Fibroblast of pulmonary artery (primary cell): ENCODE results near the gene RALGDS.

Experiments used
- DNase-seq: peaks from one replicate; pipeline ENCODE4 v3.0.0-alpha.2; 2010; ENCODE audit warnings: low read depth
- H3K4me3 ChIP-seq: replicated peaks from 2 replicates; pipeline ENCODE4 v1.5.1; 2011; ENCODE audit warnings: low read depth, mild to moderate bottlenecking, control low read depth, low read length, moderate library complexity
- TF ChIP-seq, protein P1 (sequence below): IDR thresholded peaks from 2 replicates; pipeline ENCODE4 v1.5.1; 2011; ENCODE audit warnings: mild to moderate bottlenecking, control low read depth, low read length, inconsistent platforms; ENCODE audit errors: missing control alignments

RALGDS gene

DNA sequence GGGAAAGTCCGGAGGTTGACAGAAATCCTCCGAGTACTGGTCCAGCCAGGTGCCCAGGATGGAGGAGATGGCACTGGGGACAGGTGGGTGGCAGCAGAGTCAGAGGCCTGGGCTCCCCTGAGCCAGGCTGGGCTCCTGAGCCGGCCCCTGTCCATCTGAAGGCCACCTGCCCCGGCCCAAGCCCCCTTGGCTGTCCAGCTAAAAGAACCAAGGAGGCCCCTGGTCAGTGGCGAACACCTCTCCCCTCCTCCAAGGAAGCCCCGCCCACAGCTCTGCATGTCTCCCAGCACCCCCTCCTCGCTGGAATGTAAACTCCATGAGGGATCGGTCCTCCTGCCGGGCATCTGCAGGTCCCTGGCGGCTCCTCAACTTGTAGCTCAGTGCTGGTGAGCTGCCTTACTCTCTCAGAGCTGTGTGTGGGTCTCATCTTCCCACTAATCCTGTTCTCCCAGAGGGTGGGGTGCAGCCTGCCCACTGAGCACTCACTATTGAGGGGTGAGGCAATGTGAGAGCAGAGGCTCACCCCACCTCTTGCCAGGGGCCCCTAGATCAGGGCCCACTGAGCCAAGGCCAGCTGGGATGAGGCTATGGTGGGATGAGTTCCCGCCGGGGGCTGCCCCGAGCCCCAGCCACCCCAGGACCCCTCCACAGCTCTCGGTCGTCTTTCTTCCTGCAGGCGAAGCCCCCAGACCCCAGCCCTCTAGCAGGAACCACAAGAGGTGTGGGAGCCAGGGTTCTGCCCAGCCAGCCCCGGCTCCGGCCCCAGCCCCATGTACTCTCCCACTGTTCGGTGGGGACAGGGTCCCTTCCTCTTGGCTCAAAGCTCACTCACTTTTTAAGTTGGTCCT lies 12.0 kb downstream of the RALGDS start:
- H3K4me3 ChIP-seq = no peak overlapping the region
- no peak for DNase-seq
- TF ChIP-seq, protein P1, sequence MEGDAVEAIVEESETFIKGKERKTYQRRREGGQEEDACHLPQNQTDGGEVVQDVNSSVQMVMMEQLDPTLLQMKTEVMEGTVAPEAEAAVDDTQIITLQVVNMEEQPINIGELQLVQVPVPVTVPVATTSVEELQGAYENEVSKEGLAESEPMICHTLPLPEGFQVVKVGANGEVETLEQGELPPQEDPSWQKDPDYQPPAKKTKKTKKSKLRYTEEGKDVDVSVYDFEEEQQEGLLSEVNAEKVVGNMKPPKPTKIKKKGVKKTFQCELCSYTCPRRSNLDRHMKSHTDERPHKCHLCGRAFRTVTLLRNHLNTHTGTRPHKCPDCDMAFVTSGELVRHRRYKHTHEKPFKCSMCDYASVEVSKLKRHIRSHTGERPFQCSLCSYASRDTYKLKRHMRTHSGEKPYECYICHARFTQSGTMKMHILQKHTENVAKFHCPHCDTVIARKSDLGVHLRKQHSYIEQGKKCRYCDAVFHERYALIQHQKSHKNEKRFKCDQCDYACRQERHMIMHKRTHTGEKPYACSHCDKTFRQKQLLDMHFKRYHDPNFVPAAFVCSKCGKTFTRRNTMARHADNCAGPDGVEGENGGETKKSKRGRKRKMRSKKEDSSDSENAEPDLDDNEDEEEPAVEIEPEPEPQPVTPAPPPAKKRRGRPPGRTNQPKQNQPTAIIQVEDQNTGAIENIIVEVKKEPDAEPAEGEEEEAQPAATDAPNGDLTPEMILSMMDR = no peak

DNA sequence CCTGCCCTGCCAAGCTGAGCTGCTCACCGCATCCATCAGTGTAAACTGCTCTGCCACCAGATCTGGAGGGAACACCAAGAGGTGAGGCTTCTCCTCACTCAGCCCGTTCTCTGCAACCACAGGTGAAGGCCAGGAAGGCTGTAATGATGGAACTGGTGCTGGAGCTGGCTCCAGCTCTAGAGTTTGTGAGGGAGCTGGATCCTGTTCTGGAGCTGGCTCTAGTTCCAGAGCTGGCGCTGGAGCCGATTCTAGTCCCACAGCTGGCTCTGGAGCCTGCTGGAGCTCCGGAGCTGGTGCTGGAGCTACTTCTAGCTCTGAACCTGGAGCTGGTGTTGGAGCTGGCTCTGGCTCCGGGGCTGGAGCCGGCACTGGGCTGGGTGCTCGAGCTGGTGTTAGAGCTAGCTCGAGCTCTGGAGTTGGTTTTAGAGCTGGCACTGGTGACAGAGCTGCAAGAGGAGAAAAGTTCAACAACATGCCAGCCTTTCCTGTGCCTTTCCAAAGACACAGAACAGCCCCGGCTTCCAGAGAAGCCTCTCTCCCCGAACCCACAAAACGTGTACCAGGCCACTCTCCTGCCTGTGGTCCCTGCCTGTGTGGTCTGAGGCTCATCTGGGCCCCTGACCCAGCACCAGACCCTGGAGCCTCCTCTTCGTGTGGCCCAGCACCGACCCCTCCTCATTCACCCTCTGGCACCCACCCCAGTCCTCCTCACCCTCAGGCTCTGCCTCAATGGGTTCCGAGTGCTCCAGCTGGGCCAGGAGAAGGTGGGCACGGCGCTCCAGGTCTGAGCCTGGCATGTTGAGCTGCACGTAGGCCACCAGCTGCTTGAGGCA lies 12.9 kb downstream of the RALGDS start:
- TF ChIP-seq, protein P1 = no peak
- no peak for DNase-seq
- H3K4me3 ChIP-seq = no peak overlapping the region

DNA sequence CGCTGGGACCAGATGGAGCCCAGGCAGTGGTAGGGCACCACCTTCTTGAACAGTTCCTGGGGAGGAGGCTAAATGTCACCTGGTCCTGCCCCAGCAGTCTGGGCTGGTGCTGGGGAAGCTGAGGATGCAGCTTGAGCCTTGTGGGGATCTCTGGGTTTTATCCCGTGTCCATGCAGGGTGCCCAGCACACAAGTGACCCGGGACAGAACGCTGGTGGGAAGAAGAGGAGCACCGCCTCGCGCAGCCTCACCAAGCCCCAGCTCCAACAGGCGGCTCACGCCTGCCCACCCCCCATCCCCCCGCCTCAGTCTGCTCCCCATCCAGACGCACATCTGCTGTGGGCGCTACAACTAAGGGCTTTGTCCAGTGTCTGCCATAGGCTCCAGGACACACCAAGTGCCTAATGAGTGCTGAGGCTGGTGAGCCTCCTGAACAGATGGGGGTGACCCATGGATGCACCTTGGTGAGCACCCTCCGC lies 13.8 kb downstream of the RALGDS start:
- no peak for DNase-seq
- H3K4me3 ChIP-seq = no peak overlapping the region
- TF ChIP-seq, protein P1 = no peak

DNA sequence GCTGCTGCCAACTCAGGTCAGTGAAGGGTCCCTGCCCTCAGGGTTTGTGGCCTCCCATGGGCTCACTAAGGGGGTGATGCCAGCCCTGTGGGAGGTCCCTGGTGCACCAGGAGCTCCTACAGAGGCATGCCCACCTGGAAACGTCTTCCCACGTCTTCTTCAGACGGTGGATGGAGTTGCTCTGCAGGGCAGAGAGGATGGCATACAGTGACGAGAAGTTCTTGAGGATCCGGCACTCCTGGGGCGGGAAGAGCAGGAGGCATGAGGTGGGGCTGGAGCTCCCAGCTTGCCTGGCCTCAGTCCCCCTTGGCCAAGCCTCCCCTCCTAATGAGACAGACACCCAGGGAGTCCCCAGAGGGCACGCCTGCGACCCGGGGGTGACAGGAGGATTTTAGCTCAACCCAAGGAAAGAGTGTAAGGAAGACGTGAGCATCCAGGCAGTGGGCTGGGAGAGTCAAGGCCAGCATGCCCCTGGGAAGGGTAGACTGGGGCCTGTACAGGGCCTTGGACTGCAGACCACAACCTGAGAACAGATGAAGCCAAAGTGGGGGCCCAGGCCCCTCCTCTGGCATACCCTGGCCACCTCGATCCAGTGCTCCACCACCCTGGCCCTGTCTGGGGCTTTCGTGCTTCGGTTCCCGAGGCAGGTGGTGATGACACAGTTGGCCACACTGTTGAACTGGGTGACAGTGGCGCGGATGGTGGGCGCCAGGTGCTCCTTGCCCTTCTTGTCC lies 14.4 kb downstream of the RALGDS start:
- TF ChIP-seq, protein P1 = no peak
- no peak for DNase-seq
- no peak overlapping the region for H3K4me3 ChIP-seq

DNA sequence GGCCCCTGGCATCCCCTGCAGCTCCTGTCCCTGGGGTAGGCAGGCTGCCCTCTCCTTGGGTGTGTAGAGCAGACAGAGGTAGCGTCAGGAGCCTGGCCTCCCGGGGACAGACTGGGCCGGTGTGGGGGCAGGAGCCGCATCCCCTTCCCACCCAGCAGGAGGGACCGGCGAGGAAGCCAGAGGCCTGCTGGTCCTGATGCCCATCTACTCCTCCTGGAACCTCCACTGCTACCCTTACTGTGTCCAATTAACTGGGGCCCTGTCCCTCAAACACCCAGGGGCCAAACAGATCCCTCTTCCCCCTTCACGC lies 15.6 kb downstream of the RALGDS start:
- no peak for DNase-seq
- TF ChIP-seq, protein P1 = no peak
- no peak overlapping the region for H3K4me3 ChIP-seq

DNA sequence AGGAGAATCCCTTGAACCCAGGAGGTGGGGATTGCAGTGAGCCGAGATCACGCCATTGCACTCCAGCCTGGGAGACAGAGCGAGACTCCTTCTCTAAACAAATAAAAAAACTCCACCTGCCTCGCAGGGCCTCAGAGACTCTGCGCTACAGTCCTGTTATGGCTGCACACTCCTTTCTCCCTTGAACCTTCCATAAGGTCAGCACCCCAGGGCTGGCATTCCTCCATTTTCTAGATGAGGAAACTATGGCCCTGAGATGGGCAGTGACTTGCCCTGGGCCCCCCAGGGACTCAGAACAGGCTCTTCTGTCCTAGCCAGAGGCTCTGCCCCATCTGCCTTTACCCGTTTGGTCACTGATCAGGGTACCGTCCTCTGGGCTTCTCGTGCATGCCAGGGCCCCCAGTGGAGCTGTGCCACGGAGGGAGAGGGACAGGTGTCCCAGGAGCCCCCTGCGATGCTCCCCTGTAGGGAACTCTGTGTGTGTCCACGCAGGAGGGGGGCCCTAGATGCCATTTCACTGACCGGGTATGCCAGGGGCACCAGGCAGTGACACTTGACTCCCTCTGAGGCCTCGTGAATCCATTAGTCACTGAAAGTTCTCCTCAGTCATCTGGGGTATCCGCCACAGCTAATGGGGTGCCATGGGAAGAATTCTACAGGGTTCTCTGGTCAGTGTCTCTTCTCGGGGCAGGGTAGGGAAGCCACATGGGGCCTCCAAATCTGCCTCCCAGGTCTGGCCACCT lies 16.2 kb downstream of the RALGDS start:
- H3K4me3 ChIP-seq = no peak overlapping the region
- TF ChIP-seq, protein P1 = no peak
- DNase-seq = no peak
